Activated effector memory CD4-positive, alpha-beta T cell treated with Interleukin-2 at 50 U/mL for 16 hours (primary cell): Measurements from ENCODE around the gene IFT22.
"Not testable (repeated sequence)": the region's sequence is repeated elsewhere in the genome, so short reads cannot be mapped to it uniquely, and the experiment has no call there.

Experiments
- DNase-seq: peaks from one replicate; pipeline ENCODE4 v3.0.0-alpha.2; 2020

IFT22 gene

GRCh38 chr7:101277155-101277554, 44.5 kb downstream of the IFT22 start:
- DNase-seq, result no peak

GRCh38 chr7:101273206-101273605, 48.4 kb downstream of the IFT22 start:
- no peak for DNase-seq

- DNase-seq, result no peak
Measured at GRCh38 chr7:101271021-101271420, 50.6 kb downstream of the IFT22 start.

- no peak for DNase-seq
Measured at GRCh38 chr7:101269664-101270063, 51.9 kb downstream of the IFT22 start.

- DNase-seq, result no peak
Measured at GRCh38 chr7:101265622-101266516, 55.7 kb downstream of the IFT22 start.

GRCh38 chr7:101264102-101264706, 57.4 kb downstream of the IFT22 start:
- not testable (repeated sequence) for DNase-seq
